ENCODE results near the gene CROT.

CROT gene

GRCh38 chr7:87413951-87414793, 68.7 kb downstream of the CROT start:
- no peak for FAIRE-seq
- DNase-seq (ENCODE audit: low spot score) = no peak

GRCh38 chr7:87414794-87415188, 69.3 kb downstream of the CROT start:
- FAIRE-seq = no peak
- DNase-seq (ENCODE audit: low spot score) = no peak

- DNase-seq (ENCODE audit: low spot score) (peak; percentile 69), FAIRE-seq (peak; percentile 91)
Measured at GRCh38 chr7:87416682-87417587, 71.5 kb downstream of the CROT start.

- FAIRE-seq (no peak), DNase-seq (ENCODE audit: low spot score) (no peak)
Measured at GRCh38 chr7:87420173-87420572, 74.7 kb downstream of the CROT start.

- DNase-seq (ENCODE audit: low spot score) (no peak), FAIRE-seq (no peak)
Measured at GRCh38 chr7:87424075-87424474, 78.6 kb downstream of the CROT start.

- no peak for FAIRE-seq
- DNase-seq (ENCODE audit: low spot score) = no peak
Measured at GRCh38 chr7:87426160-87426559, 80.7 kb downstream of the CROT start.

GRCh38 chr7:87427288-87427687, 81.8 kb downstream of the CROT start:
- DNase-seq (ENCODE audit: low spot score) (no peak), FAIRE-seq (no peak)

GRCh38 chr7:87432536-87432935, 87.1 kb downstream of the CROT start:
- DNase-seq (ENCODE audit: low spot score) (no peak), FAIRE-seq (no peak)

GRCh38 chr7:87435546-87435945, 90.1 kb downstream of the CROT start:
- DNase-seq (ENCODE audit: low spot score) = peak; percentile 74
- FAIRE-seq = peak; percentile 23

GRCh38 chr7:87445897-87446296, 100.4 kb downstream of the CROT start:
- FAIRE-seq = no peak

GRCh38 chr7:87447116-87447635, 101.7 kb downstream of the CROT start:
- peak; percentile 52 for DNase-seq (ENCODE audit: low spot score)
- peak; percentile 13 for FAIRE-seq

More at GRCh38 chr7:87445897-87446296, 100.4 kb downstream of the CROT start:
- DNase-seq (ENCODE audit: low spot score) = no peak

GRCh38 chr7:87448388-87448787, 102.9 kb downstream of the CROT start:
- FAIRE-seq (no peak), DNase-seq (ENCODE audit: low spot score) (no peak)

Measured in urothelium cell line (cell line).